8988T (cell line): ENCODE data around the gene USP44.
"Not testable (repeated sequence)": the region's sequence is repeated elsewhere in the genome, so short reads cannot be mapped to it uniquely, and the experiment has no call there.

Source experiments
- DNase-seq: peaks from one replicate; pipeline ENCODE4 v3.0.0; 2011

The USP44 gene

DNA sequence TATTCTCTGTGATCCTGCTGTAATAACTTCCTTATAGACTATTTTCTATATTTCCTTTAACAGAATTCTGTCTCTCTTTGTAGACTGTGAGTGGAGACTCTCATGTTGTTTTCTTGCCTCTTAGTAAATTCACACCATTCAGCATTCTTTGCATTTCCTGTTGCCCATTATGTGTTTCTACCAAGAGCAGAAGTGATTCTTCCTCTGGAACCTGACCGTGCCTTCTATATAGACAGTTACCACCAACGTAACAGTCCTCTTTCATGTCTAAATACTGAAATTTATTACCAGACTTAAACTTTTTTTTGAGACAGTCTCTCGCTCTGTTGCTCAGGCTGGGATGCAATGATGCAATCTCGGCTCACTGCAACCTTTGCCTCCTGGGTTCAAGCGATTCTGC is 46.2 kb downstream of the USP44 start:
- no peak for DNase-seq

DNA sequence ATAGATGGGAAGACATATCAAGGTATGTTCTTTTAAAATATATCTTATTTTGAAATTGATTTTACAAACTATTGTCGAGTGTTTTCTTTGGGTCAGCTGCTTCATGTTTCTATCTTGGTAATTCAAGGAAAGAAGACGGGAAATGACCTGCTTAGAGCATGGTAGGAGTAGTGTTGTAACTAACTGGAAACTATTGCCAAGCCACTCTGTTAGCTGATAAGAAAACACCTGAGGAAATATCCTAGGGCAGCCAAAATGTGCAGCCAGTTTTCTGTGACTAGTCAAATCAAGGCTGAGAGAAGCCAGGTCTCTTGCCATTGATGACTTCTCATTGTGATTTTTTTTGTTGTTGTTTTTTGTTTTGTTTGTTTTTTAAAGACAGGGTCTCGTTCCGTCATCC is 47.1 kb downstream of the USP44 start:
- no peak for DNase-seq

DNA sequence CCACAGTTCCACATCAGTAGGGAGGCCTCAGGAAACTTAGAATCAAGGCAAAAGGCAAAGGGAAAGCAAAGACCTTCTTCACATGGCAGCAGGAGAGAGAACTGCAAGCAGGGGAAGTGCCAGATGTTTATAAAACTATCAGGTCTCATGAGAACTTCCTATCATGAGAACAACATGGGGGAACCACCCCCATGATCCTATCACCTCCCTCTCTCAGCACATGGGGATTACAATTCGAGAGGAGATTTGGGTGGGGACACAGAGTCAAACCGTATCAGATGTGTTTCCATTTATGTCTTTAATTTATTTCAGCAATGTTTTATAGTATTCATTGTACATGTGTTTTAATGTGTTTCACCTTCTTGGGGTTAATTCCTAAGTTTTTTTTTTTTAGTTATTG is 51.5 kb downstream of the USP44 start:
- no peak for DNase-seq

DNA sequence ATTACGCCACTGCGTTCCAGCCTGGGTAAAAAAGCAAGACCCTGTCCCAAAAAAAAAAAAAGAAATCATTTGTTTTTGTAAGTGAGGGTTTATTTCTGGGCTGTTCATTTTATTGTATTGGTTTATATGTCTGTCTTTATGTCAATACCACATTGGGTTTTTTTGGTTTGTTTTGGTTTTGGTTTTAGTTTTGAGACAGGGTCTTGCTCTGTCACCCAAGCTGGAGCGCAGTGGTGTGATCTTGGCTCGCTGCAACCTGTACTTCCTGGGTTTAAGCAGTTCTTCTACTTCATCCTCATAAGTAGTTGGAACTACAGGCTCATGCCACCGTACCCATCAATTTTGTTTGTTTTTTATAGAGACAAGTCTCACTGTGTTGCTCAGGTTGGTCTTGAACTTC is 52.3 kb downstream of the USP44 start:
- no peak for DNase-seq

DNA sequence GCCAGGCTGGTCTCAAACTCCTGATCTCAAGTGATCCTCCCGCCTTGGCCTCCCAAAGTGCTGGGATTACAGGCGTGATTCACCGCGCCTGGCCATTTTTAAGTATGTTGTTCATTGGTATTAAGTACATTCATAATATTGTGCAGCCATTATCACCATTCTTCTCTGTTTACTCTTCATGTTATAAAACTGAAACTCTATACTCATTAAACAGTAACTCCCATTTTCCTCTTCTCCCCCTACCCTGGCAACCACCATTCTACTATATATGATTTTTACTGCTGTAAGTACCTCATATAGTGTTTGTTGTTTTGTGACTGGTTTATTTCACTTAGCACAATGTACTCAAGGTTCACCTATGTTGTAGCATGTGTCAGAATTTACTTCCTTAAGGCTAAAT is 54.2 kb downstream of the USP44 start:
- no peak for DNase-seq

DNA sequence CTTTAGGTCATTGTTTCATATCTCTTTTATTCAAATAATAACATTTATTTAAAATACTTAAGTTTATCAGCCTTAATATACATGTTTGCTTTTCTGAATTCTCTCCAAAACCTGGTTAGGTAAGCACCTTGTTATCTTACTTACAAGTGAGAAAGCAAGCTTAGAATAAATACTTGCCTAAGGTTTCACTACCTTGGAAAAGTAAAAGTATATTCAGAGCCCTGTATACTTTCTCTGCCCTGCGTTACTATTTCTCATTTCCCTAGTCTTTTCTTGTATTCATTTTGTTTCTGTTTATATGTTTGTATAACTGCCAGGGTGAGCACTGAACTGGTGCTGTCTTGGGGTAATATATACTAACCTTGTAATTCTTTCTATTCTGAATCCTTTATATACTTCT is 55.8 kb downstream of the USP44 start:
- no peak for DNase-seq

DNA sequence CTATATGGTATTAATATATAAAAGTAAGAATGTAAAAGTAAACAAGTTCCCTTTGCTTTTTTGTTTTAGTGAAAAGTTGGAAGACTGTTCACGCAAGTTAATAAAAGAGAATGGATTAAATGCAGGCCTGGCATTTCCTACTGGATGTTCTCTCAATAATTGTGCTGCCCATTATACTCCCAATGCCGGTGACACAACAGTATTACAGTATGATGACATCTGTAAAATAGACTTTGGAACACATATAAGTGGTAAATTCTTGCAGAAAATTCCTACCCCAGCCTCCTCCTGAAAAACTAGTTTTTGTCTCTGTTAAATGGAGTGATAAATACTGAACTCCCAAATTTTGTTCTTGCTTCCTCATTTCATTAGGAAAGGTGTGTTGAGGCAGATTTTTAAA is 56.4 kb downstream of the USP44 start:
- DNase-seq = no peak

DNA sequence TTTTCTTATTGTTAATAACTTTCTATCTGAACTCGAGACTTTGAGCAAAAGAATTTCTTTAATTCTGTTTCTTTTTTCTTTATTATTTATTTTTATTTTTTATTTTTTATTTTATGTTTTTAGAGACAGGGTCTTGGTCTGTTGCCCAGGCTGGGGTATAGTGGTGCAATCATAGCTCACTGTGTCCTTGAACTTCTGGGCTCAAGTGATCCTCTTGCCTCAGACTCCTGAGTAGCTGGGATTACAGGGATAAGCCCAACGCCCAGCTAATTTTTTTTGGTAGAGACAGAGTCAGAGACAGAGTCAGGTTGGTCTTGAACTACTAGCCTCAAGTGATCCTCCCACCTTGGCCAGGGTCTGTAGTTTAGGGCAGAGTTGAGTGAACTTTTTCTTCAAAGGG is 58.8 kb downstream of the USP44 start:
- DNase-seq = no peak

DNA sequence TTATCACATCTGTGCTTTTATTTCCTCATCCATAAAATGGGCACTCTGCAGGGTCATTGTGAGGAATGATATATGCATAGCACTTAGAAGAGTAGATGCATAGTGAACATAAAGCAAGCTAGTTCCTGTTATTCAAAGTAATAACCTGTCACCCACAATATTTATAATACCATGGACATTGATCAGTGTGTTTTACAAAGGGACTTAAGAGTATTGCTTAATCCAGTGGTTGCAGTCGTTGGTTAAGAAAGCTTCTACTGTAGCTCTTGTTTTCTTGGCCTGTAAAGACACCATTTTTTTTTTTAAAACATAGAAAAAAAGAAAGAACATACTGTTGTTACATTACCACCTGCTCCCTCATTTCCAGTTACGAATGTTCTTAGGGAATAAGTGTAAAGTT is 64.3 kb downstream of the USP44 start:
- no peak for DNase-seq

DNA sequence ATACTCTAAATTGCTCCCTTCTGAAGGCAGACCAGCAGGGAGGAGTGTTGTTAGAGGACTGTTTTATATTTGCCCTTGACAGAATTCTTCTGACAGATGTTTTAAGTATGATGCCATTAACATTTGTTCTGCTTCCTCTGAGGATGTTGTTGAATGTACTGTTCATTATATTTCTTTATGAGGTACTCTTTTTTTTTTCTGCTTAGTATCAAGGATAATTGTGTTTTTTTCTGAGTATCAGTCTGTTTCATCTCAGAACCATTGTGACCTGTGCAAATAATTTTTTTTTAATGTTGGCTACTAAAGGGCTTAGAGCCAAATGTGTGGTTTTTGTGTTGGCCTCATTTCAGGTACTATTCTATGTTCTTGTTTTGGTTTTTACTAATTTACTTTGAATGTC is 66.8 kb downstream of the USP44 start:
- no peak for DNase-seq

DNA sequence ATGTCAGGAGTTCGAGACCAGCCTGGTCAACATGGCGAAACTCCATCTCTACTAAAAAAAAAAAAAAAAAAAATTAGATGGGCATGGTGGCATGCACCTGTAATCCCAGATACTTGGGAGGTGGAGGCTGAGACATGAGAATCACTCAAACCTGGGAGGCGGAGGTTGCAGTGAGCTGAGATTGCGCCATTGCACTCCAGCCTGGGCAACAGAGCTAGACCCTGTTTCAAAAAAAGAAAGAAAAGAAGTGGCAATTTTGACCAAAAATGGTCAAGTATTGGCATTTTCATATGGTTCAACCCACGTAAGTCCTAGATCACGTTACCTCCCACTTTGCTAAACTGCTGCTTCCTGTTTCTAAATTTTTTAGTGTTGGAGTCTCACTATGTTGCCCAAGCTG is 68.7 kb downstream of the USP44 start:
- not testable (repeated sequence) for DNase-seq

DNA sequence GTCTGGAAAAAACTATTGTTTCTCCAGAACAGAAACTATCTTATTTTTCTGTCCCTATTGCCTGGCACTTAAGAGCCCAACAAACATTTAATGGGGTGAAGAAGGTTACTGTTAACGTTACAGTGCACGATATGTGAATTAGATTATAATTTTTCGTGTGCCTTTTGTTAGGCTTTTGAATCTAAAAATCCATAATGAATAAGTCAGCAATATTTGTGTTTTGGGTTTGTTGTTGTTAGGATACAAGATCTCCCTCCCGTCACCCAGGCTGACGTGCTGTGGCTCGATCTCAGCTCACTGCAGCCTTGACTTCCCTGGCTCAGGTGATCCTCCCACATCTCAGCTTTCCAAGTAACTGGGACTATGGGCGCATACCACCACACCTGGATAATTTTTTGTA is 69.4 kb downstream of the USP44 start:
- no peak for DNase-seq

DNA sequence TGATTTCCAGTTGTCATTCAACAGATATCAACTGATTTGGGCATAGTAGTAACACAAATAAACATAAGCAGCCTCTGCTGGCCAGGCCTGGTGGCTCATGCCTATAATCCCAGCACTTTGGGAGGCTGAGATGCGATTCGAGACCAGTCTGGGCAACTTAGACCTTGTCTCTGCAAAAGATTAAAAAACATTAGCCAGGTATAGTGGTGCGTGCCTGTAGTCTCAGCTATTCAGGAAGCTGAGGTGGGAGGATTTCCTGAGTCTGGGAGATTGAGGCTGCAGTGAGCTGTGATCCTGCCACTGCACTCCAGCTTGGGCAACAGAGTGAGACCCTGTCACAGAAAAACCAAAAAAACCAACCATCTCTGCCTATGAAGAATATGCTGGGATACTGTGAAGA is 70.2 kb downstream of the USP44 start:
- no peak for DNase-seq

DNA sequence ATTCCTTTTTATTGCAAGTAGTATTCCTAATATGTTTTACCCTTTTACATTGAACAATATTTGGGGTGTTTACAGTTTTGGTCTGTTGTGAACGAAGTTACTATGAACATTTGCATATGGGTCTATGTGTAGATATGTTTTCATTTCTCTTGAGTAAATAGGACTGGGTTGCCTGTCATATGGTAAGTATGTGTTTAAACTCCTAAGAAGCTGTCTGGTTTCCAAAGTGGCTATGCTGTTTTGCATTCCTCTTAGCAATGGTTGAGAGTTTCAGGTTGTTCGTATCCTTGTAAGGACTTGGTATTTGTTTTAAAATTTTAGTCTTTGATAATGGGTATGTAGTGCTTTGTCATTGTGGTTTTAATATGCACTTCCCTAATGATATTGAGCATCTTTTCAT is 71.0 kb downstream of the USP44 start:
- DNase-seq = no peak

DNA sequence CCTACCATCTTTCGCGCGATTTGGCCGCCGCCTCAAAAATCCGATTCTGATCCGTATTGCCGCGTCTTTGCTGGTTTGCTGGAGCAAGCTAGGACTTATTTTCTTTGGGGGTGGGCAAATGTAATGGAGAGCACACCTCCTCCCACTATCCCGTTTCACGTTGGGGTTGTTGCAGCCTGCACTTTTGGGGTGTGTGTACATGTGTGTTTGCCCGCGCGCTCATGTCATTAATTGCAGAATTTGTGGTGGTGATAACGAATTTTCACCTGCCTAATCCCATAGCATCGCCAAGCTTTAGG is 76.7 kb downstream of the USP44 start:
- no peak for DNase-seq

DNA sequence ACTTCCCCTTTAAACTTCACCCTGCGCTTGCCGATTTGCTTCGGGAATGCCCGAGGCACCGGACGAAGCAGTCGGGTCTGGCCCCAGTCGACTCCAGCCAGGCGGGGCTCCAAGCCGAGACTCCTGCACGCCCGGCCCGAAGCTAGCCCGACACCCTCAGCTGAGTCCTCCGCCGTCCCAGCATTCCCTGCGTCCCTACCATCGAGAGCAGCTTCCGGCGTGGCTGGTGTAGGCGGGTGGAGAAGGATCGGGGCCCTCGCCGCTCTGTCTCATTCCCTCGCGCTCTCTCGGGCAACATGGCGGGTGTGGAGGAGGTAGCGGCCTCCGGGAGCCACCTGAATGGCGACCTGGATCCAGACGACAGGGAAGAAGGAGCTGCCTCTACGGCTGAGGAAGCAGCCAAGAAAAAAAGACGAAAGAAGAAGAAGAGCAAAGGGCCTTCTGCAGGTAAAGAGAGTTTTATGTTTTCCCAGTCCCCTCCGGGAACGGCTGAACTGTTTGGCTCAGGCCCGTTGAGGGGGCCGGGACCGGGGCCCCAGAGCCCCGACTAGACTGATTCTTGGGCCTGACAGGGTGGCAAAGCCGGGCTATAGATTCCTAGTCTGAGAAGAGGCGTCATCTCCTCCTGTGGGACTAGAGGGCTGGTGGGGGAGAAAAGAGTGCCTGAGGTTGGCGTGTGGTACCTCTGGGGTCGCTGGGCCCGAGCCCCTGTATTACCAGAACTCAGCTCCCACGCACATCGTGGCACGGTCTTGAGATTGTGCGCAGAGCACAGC is 77.2 kb downstream of the USP44 start, which contains the start of gene METAP2:
Gene METAP2, plus strand, starts transcription at position 269 of the 776 bp plus-strand sequence. Its CDS starts 28 bp downstream, at position 297.
- DNase-seq = peak; percentile 84

DNA sequence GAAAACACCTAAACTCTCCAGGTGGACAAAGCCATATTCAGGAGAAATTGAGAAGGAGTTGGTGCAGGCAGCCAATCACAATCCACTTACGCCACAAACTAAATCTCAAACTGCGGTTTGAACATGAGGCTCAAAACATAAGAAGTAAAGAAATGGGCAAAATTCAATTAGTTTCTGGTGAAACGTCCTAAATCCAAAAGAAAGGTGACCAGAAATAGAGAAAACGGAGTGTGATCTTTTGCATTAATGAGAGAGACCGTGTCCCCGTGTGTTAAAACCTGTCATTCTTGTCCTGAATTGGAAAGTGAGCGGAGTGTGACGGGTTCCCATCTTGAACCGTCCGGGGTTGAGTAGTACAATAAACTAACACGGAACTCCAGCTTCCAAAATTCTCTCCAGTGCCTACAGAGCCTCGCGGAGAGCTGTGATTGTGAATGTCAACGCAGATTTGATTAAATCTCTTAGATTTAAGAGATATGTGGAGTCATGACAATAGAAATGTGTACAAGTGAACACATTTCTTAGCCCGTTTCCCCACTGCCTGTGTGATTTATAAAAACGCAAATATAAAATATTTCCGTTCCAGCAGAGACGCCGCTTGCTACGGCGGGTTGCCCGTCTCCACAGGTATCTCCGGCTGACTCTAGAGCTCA is 77.9 kb downstream of the USP44 start:
- DNase-seq = no peak

DNA sequence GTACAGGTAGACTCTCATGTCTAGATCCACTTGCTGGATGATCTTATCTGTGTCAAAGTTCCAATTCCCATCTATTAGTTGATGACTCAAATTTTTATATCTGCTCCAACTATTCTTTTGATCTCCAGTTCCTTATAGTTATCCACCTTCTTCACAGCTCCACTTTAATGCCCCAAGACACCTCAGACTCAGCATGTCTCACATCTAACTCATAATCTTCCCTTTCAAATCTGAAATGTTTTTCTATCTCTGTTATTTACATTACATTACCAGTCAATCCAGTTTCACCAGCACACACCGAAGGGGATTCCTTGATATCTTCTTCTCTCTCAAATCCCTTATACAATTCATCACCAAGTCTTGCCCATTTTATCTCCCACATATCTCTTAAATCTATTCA is 81.0 kb downstream of the USP44 start:
- DNase-seq = no peak
